Ureter (tissue), 1 donor: Measurements from ENCODE around the gene NDRG4. TPM values are rescaled to one million over a fixed set of nuclear protein-coding genes. Genes with fewer than 3 reads are reported as not detected.

ENCODE experiments used
- DNase-seq: peaks from one replicate; pipeline ENCODE4 v3.0.0-alpha.2; 2020; ENCODE audit warnings: low spot score
- total RNA-seq: library from RNA; stranded (reverse); gene quantifications from one replicate; pipeline ENCODE4 v1.2.4, GENCODE V29; 2023
- donor health status: DM: yes; HTN: yes; CAD: no.

Gene NDRG4
- total RNA-seq, 1 donor from 2014 or later, result 4.6 TPM

DNA sequence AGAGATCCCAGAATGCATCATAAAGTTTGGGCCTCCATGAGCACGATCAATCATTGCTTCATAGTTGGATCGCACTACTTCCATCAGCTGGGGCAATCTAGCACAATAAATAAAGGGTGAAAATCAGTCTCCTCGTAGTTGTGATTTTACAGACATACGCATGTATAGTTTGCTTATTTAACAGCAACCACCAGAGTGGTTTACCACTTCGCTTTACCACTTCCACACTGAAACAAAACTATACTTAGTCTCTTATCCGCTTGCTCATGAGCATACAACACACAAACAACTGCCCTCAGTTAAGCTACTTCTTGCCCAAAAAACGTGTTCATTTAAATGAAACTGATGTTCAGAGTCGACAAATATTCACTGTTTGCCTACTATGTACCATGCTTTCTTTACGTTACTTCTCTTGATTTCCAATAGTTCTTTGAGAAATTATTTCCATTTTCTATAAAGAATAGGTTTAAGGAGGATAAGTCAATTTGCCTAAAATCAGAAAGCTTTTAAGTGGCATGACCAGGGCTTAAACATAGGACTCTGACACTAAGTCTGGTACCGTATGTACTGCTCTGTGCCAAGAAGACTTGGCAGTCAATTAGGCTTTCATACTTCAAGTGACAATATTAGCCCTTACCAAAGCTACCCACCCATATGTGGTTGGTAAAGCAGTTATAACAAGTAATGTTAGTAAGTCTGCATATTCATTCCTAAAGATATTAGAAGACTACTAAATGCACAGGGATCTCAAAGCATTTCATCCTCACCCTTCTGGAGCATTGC lies 37.4 kb downstream of the NDRG4 start:
- DNase-seq, result no peak

DNA sequence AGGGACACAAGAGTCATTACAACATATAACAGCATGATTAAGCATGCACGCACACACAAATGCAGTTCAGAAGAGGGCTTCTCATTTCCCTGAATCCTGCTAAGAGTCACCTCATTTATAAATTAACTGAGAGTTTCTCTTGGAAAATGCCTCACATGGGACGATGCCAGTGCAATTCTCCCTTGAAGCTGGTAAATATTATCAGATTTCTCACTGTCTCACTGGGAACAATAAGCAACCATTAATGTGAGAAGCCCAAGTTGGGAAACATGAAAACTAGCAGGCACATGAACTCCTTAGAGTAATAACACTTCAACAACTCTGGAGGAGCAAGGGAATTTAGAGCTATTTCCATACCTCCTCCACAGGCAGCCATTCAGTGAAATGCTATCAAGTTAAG lies 41.8 kb downstream of the NDRG4 start:
- DNase-seq, result no peak

DNA sequence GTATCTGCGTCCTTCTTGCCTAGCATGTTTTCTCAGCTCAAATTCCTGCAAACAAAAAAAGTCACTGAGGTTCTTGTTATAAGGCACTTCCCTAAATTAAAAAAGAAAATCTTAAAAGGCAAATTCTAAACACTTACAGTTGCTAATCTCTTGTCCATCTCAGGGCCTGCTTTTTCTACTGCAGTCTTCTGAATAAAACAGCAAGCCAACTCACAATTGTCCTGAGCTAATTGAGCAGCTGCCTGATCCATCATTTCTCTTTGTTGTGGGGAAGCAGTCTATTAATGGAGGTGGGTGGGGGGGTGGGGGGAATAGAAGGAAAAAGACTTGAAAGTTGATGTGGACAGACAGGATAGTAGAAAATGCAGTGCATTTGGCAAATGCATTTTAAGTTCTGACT lies 42.3 kb downstream of the NDRG4 start:
- no peak for DNase-seq

DNA sequence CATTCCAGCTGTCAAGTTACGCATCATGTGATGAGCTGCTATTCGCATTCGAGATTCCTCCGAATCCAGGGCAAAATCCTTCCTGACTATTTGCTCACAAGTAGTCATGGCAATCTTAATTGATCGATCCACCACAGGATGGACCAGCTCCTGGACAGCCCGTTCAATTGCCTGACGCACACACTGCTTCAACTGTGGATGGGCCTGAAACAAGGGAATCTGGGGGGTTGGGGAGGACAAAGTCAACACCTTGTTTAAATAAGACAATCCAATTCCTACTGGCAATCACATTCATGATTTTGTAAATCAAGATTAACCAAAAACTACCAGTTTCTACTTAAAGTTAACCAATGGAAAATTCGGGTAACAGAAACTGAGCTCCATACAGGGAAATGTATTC lies 43.7 kb downstream of the NDRG4 start:
- DNase-seq, result no peak

DNA sequence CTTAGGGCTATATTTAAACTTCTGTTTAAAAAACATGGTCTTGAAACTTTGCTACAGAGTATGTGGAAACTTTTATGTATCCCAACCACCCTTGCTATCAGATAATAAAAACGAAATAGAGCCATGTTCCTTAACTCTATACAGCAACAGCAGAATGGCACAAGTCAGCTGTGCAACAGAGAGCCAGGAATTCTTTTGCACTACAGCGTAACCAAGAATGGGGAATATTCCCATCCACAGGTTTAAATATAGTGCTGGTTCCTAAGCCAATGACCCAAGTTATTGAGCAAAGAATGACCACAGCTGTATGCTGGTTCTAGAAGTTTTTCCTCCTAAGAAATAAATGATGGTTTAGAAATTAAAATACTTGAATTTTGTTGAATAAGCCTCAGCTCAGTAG lies 48.4 kb downstream of the NDRG4 start:
- no peak for DNase-seq

DNA sequence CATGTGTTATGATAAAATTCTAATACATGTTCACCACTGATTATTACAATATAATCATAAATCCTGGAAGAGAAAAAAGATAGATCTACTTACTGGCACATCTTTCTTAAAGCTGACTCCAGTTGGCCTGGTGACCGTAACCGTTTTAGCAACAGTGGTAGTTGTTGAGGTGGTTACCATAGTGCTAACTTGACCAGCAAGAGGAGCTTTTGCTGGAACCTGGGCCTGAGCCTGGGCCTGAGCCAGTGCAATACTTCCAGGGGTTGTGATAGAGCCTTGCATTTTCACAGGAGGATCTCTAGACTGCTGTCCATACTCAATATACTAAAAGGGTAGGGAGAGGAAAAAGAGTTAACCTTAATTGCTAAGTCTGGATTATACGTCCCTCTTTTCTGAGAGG lies 51.6 kb downstream of the NDRG4 start:
- DNase-seq, result no peak

DNA sequence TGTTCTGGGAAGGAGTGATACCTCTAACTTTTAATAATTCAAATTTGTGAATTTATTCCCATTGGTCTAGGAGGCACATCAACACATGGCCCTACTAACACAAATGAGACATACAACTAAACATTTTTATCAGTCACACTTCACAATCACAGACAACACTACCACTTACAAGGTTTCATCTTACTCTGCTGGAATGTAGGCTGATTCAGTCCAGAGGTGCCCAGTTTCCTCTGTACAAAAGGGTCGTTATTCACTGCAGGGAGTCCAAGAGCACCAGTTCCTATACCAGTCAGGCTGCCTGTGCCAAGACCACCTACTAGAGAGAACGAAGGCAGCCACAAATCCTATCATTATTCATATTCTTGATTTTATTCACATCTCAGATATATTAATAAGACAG lies 56.7 kb downstream of the NDRG4 start:
- DNase-seq, result no peak

Other genes with a start within 250 kb of the NDRG4 start
- gene PRSS54, start 205.1 kb upstream of the NDRG4 start, total RNA-seq, result not detected
- 7.0 TPM for gene GINS3, start 107.7 kb upstream of the NDRG4 start, total RNA-seq
- 37.3 TPM for gene SETD6, start 15.4 kb downstream of the NDRG4 start, total RNA-seq
- gene CNOT1, start 129.7 kb downstream of the NDRG4 start, total RNA-seq, result 230 TPM
- 14.6 TPM for gene SLC38A7, start 184.6 kb downstream of the NDRG4 start, total RNA-seq
- 146 TPM for gene GOT2, start 234.2 kb downstream of the NDRG4 start, total RNA-seq